OCI-LY3 (cell line): ENCODE measurements around the gene NPHS1.

Source experiments
- CTCF ChIP-seq: fragments of 200-600, 300-600 bp; sonication (generic); IDR thresholded peaks from 2 replicates; pipeline ENCODE4 v1.5.1; 2014; ENCODE audit warnings: antibody characterized with exemption, low read length, low read depth
- EZH2phosphoT487 ChIP-seq: fragments of 200-600 bp; shearing (Covaris generic); IDR thresholded peaks from 2 replicates; pipeline ENCODE4 v1.6.1; 2018; ENCODE audit warnings: antibody characterized with exemption, mixed run types, low read depth

- no peak for TF ChIP-seq CTCF
- no peak for TF ChIP-seq EZH2phosphoT487
Observed at GRCh38 chr19:35863018-35863417, 10.7 kb upstream of the NPHS1 start.
